Measurements from ENCODE around the gene TMEM52. TPM values are rescaled to one million over a fixed set of nuclear protein-coding genes. Genes with fewer than 3 reads are reported as not detected.

Gene TMEM52
- total and polyA plus RNA-seq, 2 experiments from 2014 or later: 0.40 TPM; not detected in 1

- Histone ChIP-seq H3K36me3 (ENCODE audit: low read depth) (peaks cover 7% of the 10 kb centered on the region; the same call in 1 of the 2 replicates), H4K20me1 (ENCODE audit: insufficient read depth) (peaks cover 80% of the 10 kb centered on the region), H3K27me3 (replicated peaks; ENCODE audit: insufficient read depth) (no peaks in the 10 kb centered on the region), H2AFZ (no peak overlapping the region), H3F3A (ENCODE audit: insufficient read depth) (peaks cover 41% of the 10 kb centered on the region), H3K9ac (no peak overlapping the region), H3K4me2 (ENCODE audit: unreplicated experiment) (no peak overlapping the region), H3K79me2 (ENCODE audit: insufficient read depth) (peaks cover 100% of the 10 kb centered on the region), H3K9me3 (ENCODE audit: low read depth) (no peaks in the 10 kb centered on the region), H3K9me2 (ENCODE audit: insufficient read depth) (no peaks in the 10 kb centered on the region), H3K27ac (no peak overlapping the region), H3K4me3 (no peak overlapping the region), H3K4me1 (ENCODE audit: insufficient read depth) (peaks cover 22% of the 10 kb centered on the region)
- DNase-seq: no peak
- in situ Hi-C loops (cut with MboI): no loop called here
- TF ChIP-seq EZH2 (IDR thresholded peaks at IDR 0.05; ENCODE audit: insufficient read depth, poor library complexity, severe bottlenecking) (no peak), EZH2phosphoT487 (IDR thresholded peaks at IDR 0.05; ENCODE audit: insufficient read depth, low read depth) (no peak)
- WGBS, 2 experiments (ENCODE audit: low coverage in 1 of 2, low lambda C conversion rate in 2 of 2, missing lambda C conversion rate in 2 of 2): 74 to 80% methylated on average over 5 of the region's 5 CpGs
These were observed 41.1 kb downstream of the TMEM52 start for GRCh38 chr1:1877865-1878436.

- in situ Hi-C loops (cut with MboI): no loop called here
- TF ChIP-seq EZH2 (IDR thresholded peaks at IDR 0.05; ENCODE audit: insufficient read depth, poor library complexity, severe bottlenecking) (no peak), EZH2phosphoT487 (IDR thresholded peaks at IDR 0.05; ENCODE audit: insufficient read depth, low read depth) (no peak)
- Histone ChIP-seq H3K9me3 (ENCODE audit: low read depth) (no peaks in the 10 kb centered on the region), H3K9ac (no peak overlapping the region), H3K79me2 (ENCODE audit: insufficient read depth) (peaks cover 100% of the 10 kb centered on the region), H3K4me3 (no peak overlapping the region), H3K4me2 (ENCODE audit: unreplicated experiment) (no peak overlapping the region), H2AFZ (no peak overlapping the region), H3K4me1 (ENCODE audit: insufficient read depth) (peaks cover 22% of the 10 kb centered on the region), H3K27ac (peak overlapping the region; percentile 34), H3F3A (ENCODE audit: insufficient read depth) (peaks cover 39% of the 10 kb centered on the region), H3K27me3 (replicated peaks; ENCODE audit: insufficient read depth) (no peaks in the 10 kb centered on the region), H3K36me3 (ENCODE audit: low read depth) (peaks cover 10% of the 10 kb centered on the region; the same call in 1 of the 2 replicates), H4K20me1 (ENCODE audit: insufficient read depth) (peaks cover 78% of the 10 kb centered on the region), H3K9me2 (ENCODE audit: insufficient read depth) (no peaks in the 10 kb centered on the region)
- 77 to 81% methylated on average over 8 to 11 of the region's 11 CpGs for WGBS, 2 experiments (ENCODE audit: low coverage in 1 of 2, low lambda C conversion rate in 2 of 2, missing lambda C conversion rate in 2 of 2)
- peak; percentile 61 for DNase-seq
These were observed 42.6 kb downstream of the TMEM52 start for GRCh38 chr1:1876335-1876930.

DNA sequence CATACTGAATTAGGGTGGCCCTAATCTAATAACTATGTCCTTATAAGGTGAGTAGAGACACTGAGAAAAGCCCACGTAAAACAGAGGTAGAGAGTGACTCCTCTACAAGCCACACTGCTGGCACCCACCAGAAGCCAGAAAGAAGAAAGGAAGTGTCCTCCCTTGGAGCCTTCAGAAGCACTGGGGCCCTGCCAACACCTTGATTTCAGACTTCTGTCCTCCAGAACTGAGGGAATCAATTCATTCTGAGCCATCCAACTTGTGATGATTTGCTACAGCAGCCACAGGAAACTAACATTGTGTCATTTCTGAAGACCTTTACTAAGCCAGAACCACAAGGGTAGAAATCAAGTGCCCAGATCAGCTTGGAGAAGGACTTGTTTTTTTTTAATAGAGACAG is 43.1 kb downstream of the TMEM52 start:
- peaks cover 22% of the 10 kb centered on the region for H3K4me1 ChIP-seq (ENCODE audit: insufficient read depth)
- H3K9me2 ChIP-seq (ENCODE audit: insufficient read depth): no peaks in the 10 kb centered on the region
- H3K79me2 ChIP-seq (ENCODE audit: insufficient read depth): peaks cover 100% of the 10 kb centered on the region
- H3K27ac ChIP-seq: peak overlapping the region; percentile 34
- H3K27me3 ChIP-seq (replicated peaks; ENCODE audit: insufficient read depth): no peaks in the 10 kb centered on the region
- no peak overlapping the region for H3K4me3 ChIP-seq
- no peak overlapping the region for H2AFZ ChIP-seq
- 14 to 31% methylated on average over 1 of the region's 1 CpG for WGBS, 2 experiments (ENCODE audit: low coverage in 1 of 2, low lambda C conversion rate in 2 of 2, missing lambda C conversion rate in 2 of 2)
- peaks cover 39% of the 10 kb centered on the region for H3F3A ChIP-seq (ENCODE audit: insufficient read depth)
- H4K20me1 ChIP-seq (ENCODE audit: insufficient read depth): peaks cover 78% of the 10 kb centered on the region
- no peaks in the 10 kb centered on the region for H3K9me3 ChIP-seq (ENCODE audit: low read depth)
- no peak for TF ChIP-seq EZH2 (IDR thresholded peaks at IDR 0.05; ENCODE audit: insufficient read depth, poor library complexity, severe bottlenecking)
- no peak for TF ChIP-seq EZH2phosphoT487 (IDR thresholded peaks at IDR 0.05; ENCODE audit: insufficient read depth, low read depth)
- in situ Hi-C loops (cut with MboI): no loop called here
- peak; percentile 31 for DNase-seq
- no peak overlapping the region for H3K9ac ChIP-seq
- H3K4me2 ChIP-seq (ENCODE audit: unreplicated experiment): no peak overlapping the region
- H3K36me3 ChIP-seq (ENCODE audit: low read depth): peaks cover 10% of the 10 kb centered on the region; the same call in 1 of the 2 replicates

GRCh38 chr1:1874901-1875300 is 44.2 kb downstream of the TMEM52 start:
- Histone ChIP-seq H4K20me1 (ENCODE audit: insufficient read depth) (peaks cover 84% of the 10 kb centered on the region), H3K4me2 (ENCODE audit: unreplicated experiment) (no peak overlapping the region)
- in situ Hi-C loops (cut with MboI): no loop called here

More at GRCh38 chr1:1874901-1875300, 44.2 kb downstream of the TMEM52 start:
- no peak overlapping the region for H3K4me3 ChIP-seq
- no peak overlapping the region for H3K27ac ChIP-seq
- H3K9me2 ChIP-seq (ENCODE audit: insufficient read depth): no peaks in the 10 kb centered on the region
- peaks cover 22% of the 10 kb centered on the region for H3K4me1 ChIP-seq (ENCODE audit: insufficient read depth)
- no peak for DNase-seq
- H3K36me3 ChIP-seq (ENCODE audit: low read depth): peaks cover 10% of the 10 kb centered on the region; the same call in 1 of the 2 replicates
- TF ChIP-seq EZH2 (IDR thresholded peaks at IDR 0.05; ENCODE audit: insufficient read depth, poor library complexity, severe bottlenecking): no peak
- TF ChIP-seq EZH2phosphoT487 (IDR thresholded peaks at IDR 0.05; ENCODE audit: insufficient read depth, low read depth): no peak
- H3F3A ChIP-seq (ENCODE audit: insufficient read depth): peaks cover 45% of the 10 kb centered on the region
- no peak overlapping the region for H2AFZ ChIP-seq
- no peak overlapping the region for H3K9ac ChIP-seq
- 97 to 99% methylated on average over 7 of the region's 7 CpGs for WGBS, 2 experiments (ENCODE audit: low coverage in 1 of 2, low lambda C conversion rate in 2 of 2, missing lambda C conversion rate in 2 of 2)
- H3K9me3 ChIP-seq (ENCODE audit: low read depth): no peaks in the 10 kb centered on the region
- H3K79me2 ChIP-seq (ENCODE audit: insufficient read depth): peaks cover 100% of the 10 kb centered on the region
- no peaks in the 10 kb centered on the region for H3K27me3 ChIP-seq (replicated peaks; ENCODE audit: insufficient read depth)
